B cell (primary cell): ENCODE data around the gene EXOC6B. TPM values are rescaled to one million over a fixed set of nuclear protein-coding genes. Genes with fewer than 3 reads are reported as not detected.

ENCODE experiments used
- ATAC-seq: fragments of 200-7000 bp; cut with Tn5 transposase; one replicate; pipeline ENCODE4 v1.10.0; 2021; ENCODE audit warnings: low read depth, mild to moderate bottlenecking, moderate number of reproducible peaks, moderate library complexity
- CTCF ChIA-PET: fragments of 350-600 bp; sonication (Branson Sonifier 250); formaldehyde crosslinking; loops from one replicate; lab custom pipeline; 2021; ENCODE audit warnings: antibody characterized with exemption, inconsistent platforms; lab: Charles Lee
- POLR2A ChIA-PET: fragments of 350-600 bp; sonication (Branson Sonifier 250); formaldehyde crosslinking; loops from one replicate; lab custom pipeline; 2021; ENCODE audit warnings: antibody characterized with exemption; lab: Charles Lee
- DNase-seq: peaks from one replicate; pipeline ENCODE4 v3.0.0; 2013
- H2AFZ ChIP-seq: 2 replicates; pipeline ENCODE4 v1.6.1; 2012; ENCODE audit warnings: mild to moderate bottlenecking, low read depth, low read length; ENCODE audit not compliant: insufficient read depth, poor library complexity, severe bottlenecking
- H3K27ac ChIP-seq, 2 donors: 1 replicate in 1 of 2; 2 replicates in 1 of 2; pipeline ENCODE4 v1.5.1; 2012 to 2013; ENCODE audit warnings: low read length in 2 of 2, mild to moderate bottlenecking in 2 of 2, moderate library complexity in 1 of 2
- H3K27me3 ChIP-seq, 4 experiments: fragments of 200-600 bp in 1 of 4; sonication (generic) in 1 of 4; replicated peaks in 1 of 4; 1 replicate in 2 of 4; 2 replicates in 2 of 4; pipeline versions ENCODE4 v1.6.1 to v1.7.0; 2013 to 2016; ENCODE audit warnings: low read length in 3 of 4, mild to moderate bottlenecking in 2 of 4, mixed read lengths in 1 of 4, moderate library complexity in 1 of 4; ENCODE audit not compliant: insufficient read depth in 4 of 4, control insufficient read depth in 3 of 4; ENCODE audit errors: control extremely low read depth in 1 of 4
- H3K36me3 ChIP-seq, 2 experiments: replicated peaks in 1 of 2; 1 replicate in 1 of 2; 2 replicates in 1 of 2; pipeline versions ENCODE4 v1.6.1 to v1.7.1; 2013; ENCODE audit warnings: low read length in 1 of 2; ENCODE audit not compliant: insufficient read depth in 2 of 2, control insufficient read depth in 1 of 2; ENCODE audit errors: control extremely low read depth in 1 of 2, extremely low read depth in 1 of 2
- H3K4me1 ChIP-seq, 2 donors: fragments of 200-600 bp in 1 of 2; sonication (generic) in 1 of 2; 1 replicate in 1 of 2; 2 replicates in 1 of 2; pipeline versions ENCODE4 v1.5.1 to v1.6.1; 2013 to 2017; ENCODE audit warnings: low read length in 2 of 2; ENCODE audit not compliant: control insufficient read depth in 2 of 2, insufficient read depth in 2 of 2
- H3K4me2 ChIP-seq: replicated peaks from 2 replicates; pipeline ENCODE3; 2012; ENCODE audit warnings: mild to moderate bottlenecking, low read depth, low read length; ENCODE audit not compliant: poor library complexity, severe bottlenecking
- H3K4me3 ChIP-seq, 5 experiments: fragments of 200-600 bp in 1 of 5; sonication (generic) in 1 of 5; 1 replicate in 3 of 5; 2 replicates in 2 of 5; pipeline versions ENCODE4 v1.5.1 to v1.7.0; 2011 to 2016; ENCODE audit warnings: low read length in 4 of 5, mild to moderate bottlenecking in 4 of 5, low read depth in 2 of 5, control low read depth in 1 of 5, moderate library complexity in 1 of 5; ENCODE audit not compliant: insufficient read depth in 1 of 5; ENCODE audit errors: control extremely low read depth in 1 of 5, extremely low read depth in 1 of 5
- H3K79me2 ChIP-seq: fragments of 200-600 bp; sonication (generic); one replicate; pipeline ENCODE4 v1.6.0; 2016; ENCODE audit warnings: low read length; ENCODE audit not compliant: control insufficient read depth, insufficient read depth
- H3K9ac ChIP-seq: fragments of 200-600 bp; sonication (generic); 2 replicates; pipeline ENCODE4 v1.6.1; 2017; ENCODE audit warnings: mild to moderate bottlenecking, low read length, moderate library complexity
- H3K9me3 ChIP-seq, 3 donors: one replicate each; pipeline versions ENCODE4 v1.6.1 to v1.7.1; 2013; ENCODE audit warnings: low read length in 2 of 3; ENCODE audit not compliant: control insufficient read depth in 2 of 3, insufficient read depth in 1 of 3; ENCODE audit errors: control extremely low read depth in 1 of 3
- H4K20me1 ChIP-seq: 2 replicates; pipeline ENCODE4 v1.6.0; 2012; ENCODE audit warnings: mild to moderate bottlenecking, low read length; ENCODE audit not compliant: insufficient read depth, control insufficient read depth, poor library complexity, severe bottlenecking
- H3K27ac Mint-ChIP-seq: one replicate; pipeline ENCODE4 v1.8.0; 2021; ENCODE audit warnings: mixed read lengths
- H3K27me3 Mint-ChIP-seq: one replicate; pipeline ENCODE4 v1.8.0; 2021; ENCODE audit warnings: mixed read lengths
- H3K4me1 Mint-ChIP-seq: one replicate; pipeline ENCODE4 v1.8.0; 2021; ENCODE audit warnings: mixed read lengths
- H3K4me3 Mint-ChIP-seq: one replicate; pipeline ENCODE4 v1.8.0; 2021; ENCODE audit warnings: mixed read lengths
- H3K9me3 Mint-ChIP-seq: one replicate; pipeline ENCODE4 v1.8.0; 2022; ENCODE audit warnings: mixed read lengths; ENCODE audit not compliant: insufficient read depth
- EZH2 ChIP-seq: IDR thresholded peaks from 2 replicates; pipeline ENCODE4 v1.6.1; 2012; ENCODE audit warnings: borderline replicate concordance, low read depth, mild to moderate bottlenecking, moderate library complexity, low read length; ENCODE audit not compliant: insufficient read depth, poor library complexity, severe bottlenecking
- WGBS: methylation state at CpG from one replicate; pipeline ENCODE4 v1.1.5; 2013; ENCODE audit warnings: missing lambda C conversion rate; ENCODE audit not compliant: insufficient coverage; 5-methylcytosine and 5-hydroxymethylcytosine counted together
- intact Hi-C: fragments of 100-400 bp; cut with micrococcal nuclease; formaldehyde crosslinking; loops from one replicate; pipeline ENCODE4 v1.10.0; 2022
- polyA minus RNA-seq: library from RNA; depleted of rRNA, polyadenylated mRNA; stranded (reverse); fragments of >200 nt; gene quantifications from 2 replicates; pipeline ENCODE4 v1.2.3, GENCODE V29; 2012
- polyA plus RNA-seq: library from polyadenylated mRNA; depleted of rRNA; stranded (reverse); fragments of >200 nt; gene quantifications from 2 replicates; pipeline ENCODE4 v1.2.3, GENCODE V29; 2012
- total RNA-seq, 2 donors: library from RNA; stranded (reverse); fragments of 120-200 nt in 1 of 2; gene quantifications; 1 replicate in 1 of 2; 2 replicates in 1 of 2; pipeline versions ENCODE4 v1.2.3 to v1.2.4, GENCODE V29; 2013 to 2022
- TF ChIP-seq, protein P1 (sequence below): fragments of 200-600 bp; IDR thresholded peaks from one replicate; pipeline ENCODE4 v1.8.0; 2022; ENCODE audit warnings: antibody characterized with exemption, mild to moderate bottlenecking

The EXOC6B gene
- 22.3 and 22.6 TPM in 2 replicates for total RNA-seq
- 7.1 TPM for total RNA-seq (2013)
- polyA plus RNA-seq, result 2.4 and 4.8 TPM in 2 replicates
- 4.5 and 5.9 TPM in 2 replicates for polyA minus RNA-seq

DNA sequence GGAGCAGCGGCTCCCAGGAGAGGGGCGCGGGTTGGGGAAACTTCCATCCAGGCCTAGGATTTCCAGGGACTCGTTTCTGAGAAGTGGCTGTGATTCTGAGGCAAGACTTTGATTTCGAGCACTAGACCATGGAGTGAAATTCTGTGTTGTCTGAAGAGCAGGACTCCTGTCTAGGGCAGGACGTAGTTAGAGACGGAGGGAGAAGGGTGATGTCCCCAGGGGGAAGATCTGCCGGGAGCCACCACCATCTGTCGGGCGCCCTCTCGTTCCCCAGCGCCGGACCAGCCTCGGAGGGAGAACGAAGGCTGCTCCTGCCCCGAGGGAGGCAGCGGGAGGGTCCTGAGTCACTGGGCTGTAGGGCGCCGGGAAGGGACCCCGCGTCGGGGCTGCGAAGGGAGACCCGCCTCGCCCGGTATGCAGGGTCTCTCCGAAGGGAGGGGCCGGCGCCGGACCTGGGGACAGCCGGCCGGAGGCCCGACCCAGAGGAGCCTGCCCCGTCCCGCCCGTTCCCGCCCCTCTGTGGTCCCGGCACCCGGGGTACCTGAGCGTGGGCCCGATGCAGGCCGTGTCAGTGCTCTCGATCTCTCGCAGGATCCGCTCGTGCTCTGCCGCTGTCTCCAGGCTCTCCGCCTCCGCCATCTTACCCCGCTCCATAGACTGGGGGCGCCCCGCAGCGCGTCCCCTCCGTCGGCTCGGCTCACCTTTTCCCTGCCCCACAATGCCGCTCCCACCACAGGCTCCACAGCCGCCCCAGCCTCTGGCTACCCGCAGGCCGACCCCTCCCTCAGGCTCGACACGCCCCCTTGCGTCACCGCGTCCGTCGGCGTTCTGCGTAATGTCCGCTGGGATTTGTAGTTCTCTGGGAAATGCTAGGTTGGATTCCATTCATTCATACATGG lies at the start of gene EXOC6B:
EXOC6B (minus strand) TSS at position 777 of the 899 bp plus-strand sequence.
- DNase-seq (peak; percentile 87), ATAC-seq (peak; percentile 89)
- Histone ChIP-seq H3K4me3 (peak within 1 kb of the TSS; percentile 53 to 81 (median 70)), H2AFZ (peak within 1 kb of the TSS; percentile 88), H3K4me1 (peaks cover 13 to 14% of the 10 kb centered on the region in 2 donors), H3K9ac (peak within 1 kb of the TSS; percentile 81), H3K27me3 (peaks cover 0 to 10% (median 0%) of the 10 kb centered on the region in 4 experiments), H3K4me2 (peak within 1 kb of the TSS; percentile 80), H4K20me1 (no peaks in the 10 kb centered on the region), H3K27ac (peak within 1 kb of the TSS; percentile 16 to 68), H3K36me3 (no peaks in the 10 kb centered on the region), H3K9me3 (no peaks in the 10 kb centered on the region), H3K79me2 (peaks cover 5% of the 10 kb centered on the region)
- Mint-ChIP-seq H3K9me3 (no peaks in the 10 kb centered on the region), H3K4me3 (peak within 1 kb of the TSS; percentile 93), H3K27ac (peak within 1 kb of the TSS; percentile 80), H3K4me1 (peaks cover 25% of the 10 kb centered on the region), H3K27me3 (peaks cover 17% of the 10 kb centered on the region)
- intact Hi-C loops, result loop anchor here (10.0 kb wide), 1 partner anchor 51 kb away; no protein-coding TSS in a partner anchor
- ChIA-PET CTCF (interaction anchor here (0.5 to 1.5 kb wide), 2 partner anchors 35 to 36 kb away, joined by 3 read pairs; no protein-coding TSS in a partner anchor), POLR2A (no interaction called here)
- WGBS, result 3% methylated on average over 71 of the region's 71 CpGs
- TF ChIP-seq EZH2, result no peak
- TF ChIP-seq, protein P1, sequence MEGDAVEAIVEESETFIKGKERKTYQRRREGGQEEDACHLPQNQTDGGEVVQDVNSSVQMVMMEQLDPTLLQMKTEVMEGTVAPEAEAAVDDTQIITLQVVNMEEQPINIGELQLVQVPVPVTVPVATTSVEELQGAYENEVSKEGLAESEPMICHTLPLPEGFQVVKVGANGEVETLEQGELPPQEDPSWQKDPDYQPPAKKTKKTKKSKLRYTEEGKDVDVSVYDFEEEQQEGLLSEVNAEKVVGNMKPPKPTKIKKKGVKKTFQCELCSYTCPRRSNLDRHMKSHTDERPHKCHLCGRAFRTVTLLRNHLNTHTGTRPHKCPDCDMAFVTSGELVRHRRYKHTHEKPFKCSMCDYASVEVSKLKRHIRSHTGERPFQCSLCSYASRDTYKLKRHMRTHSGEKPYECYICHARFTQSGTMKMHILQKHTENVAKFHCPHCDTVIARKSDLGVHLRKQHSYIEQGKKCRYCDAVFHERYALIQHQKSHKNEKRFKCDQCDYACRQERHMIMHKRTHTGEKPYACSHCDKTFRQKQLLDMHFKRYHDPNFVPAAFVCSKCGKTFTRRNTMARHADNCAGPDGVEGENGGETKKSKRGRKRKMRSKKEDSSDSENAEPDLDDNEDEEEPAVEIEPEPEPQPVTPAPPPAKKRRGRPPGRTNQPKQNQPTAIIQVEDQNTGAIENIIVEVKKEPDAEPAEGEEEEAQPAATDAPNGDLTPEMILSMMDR, result no peak

DNA sequence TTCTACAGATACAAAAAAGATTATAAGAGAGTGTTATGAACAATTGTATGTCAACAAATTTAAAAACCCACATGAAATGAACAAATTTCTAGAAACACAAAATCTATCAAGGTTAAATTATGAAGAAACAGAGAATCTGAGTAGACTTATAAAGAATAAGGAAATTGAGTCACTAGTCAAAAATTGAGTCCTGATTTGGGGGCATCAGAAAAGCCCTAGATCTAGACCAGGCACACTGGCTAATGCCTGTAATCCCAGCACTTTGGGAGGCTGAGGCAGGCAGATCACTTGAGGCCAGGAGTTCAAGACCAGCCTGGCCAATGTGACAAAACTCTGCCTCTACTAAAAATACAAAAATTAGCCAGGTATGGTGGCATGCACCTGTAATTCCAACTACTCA lies 46.0 kb upstream of the EXOC6B start:
- H3K27me3 Mint-ChIP-seq, result peaks cover 40% of the 10 kb centered on the region
- H3K79me2 ChIP-seq, result no peaks in the 10 kb centered on the region
- H3K27ac Mint-ChIP-seq, result no peak overlapping the region
- H3K4me3 ChIP-seq, result no peak overlapping the region
- H2AFZ ChIP-seq, result no peak overlapping the region
- no peaks in the 10 kb centered on the region for H3K4me1 Mint-ChIP-seq
- no peaks in the 10 kb centered on the region for H3K4me1 ChIP-seq
- H3K9me3 ChIP-seq, result peaks cover 0 to 4% (median 0%) of the 10 kb centered on the region in 3 donors
- intact Hi-C loops, result no loop called here
- H3K27ac ChIP-seq, result no peak overlapping the region
- TF ChIP-seq, protein P1, result no peak
- no peak for TF ChIP-seq EZH2
- H3K27me3 ChIP-seq, result peaks cover 0 to 18% (median 3%) of the 10 kb centered on the region in 4 experiments
- H3K9me3 Mint-ChIP-seq, result no peaks in the 10 kb centered on the region
- DNase-seq (no peak), ATAC-seq (no peak)
- H4K20me1 ChIP-seq, result no peaks in the 10 kb centered on the region
- CTCF ChIA-PET, result interaction anchor here (0.9 to 1.6 kb wide), 2 partner anchors 12 to 102 kb away, joined by 3 to 8 read pairs; no protein-coding TSS in a partner anchor
- POLR2A ChIA-PET, result no interaction called here
- no peak overlapping the region for H3K4me3 Mint-ChIP-seq
- H3K36me3 ChIP-seq, result no peaks in the 10 kb centered on the region
- no peak overlapping the region for H3K4me2 ChIP-seq
- no peak overlapping the region for H3K9ac ChIP-seq
